Fibroblast of lung (primary cell): ENCODE results near the gene SCRN2.

Source experiments
- EZH2 ChIP-seq: IDR thresholded peaks from 2 replicates; pipeline ENCODE4 v1.5.1; 2012; ENCODE audit warnings: low read length, control low read depth, mild to moderate bottlenecking; ENCODE audit errors: missing control alignments
- TF ChIP-seq, protein P1 (sequence below), 2 donors: IDR thresholded peaks in 1 of 2; conservative IDR thresholded peaks in 1 of 2; 1 replicate in 1 of 2; 2 replicates in 1 of 2; pipeline ENCODE4 v1.5.1; 2011 to 2012; ENCODE audit warnings: low read length in 2 of 2, control low read depth in 1 of 2, inconsistent platforms in 1 of 2, low read depth in 1 of 2, mild to moderate bottlenecking in 1 of 2

DNA sequence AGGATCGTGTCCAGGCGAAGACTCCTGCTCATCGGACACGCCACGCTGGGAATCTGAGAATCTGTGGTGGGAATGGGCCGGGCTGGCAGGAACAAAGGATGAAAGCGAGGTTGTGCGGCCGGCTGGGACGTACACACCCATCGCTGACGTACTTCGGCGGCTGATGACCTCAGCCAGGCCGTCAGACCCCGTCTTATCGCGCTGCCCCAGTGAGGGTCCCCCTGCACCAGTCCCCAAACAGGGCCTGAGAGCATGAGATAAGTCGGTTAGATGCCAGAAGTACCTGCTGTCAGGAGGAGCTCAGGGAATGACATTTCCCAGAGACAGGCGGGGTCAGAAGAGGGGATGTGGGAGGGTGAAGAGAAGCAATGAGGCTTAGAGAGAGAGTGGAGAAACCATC is 25.9 kb upstream of the SCRN2 start:
- TF ChIP-seq, protein P1, sequence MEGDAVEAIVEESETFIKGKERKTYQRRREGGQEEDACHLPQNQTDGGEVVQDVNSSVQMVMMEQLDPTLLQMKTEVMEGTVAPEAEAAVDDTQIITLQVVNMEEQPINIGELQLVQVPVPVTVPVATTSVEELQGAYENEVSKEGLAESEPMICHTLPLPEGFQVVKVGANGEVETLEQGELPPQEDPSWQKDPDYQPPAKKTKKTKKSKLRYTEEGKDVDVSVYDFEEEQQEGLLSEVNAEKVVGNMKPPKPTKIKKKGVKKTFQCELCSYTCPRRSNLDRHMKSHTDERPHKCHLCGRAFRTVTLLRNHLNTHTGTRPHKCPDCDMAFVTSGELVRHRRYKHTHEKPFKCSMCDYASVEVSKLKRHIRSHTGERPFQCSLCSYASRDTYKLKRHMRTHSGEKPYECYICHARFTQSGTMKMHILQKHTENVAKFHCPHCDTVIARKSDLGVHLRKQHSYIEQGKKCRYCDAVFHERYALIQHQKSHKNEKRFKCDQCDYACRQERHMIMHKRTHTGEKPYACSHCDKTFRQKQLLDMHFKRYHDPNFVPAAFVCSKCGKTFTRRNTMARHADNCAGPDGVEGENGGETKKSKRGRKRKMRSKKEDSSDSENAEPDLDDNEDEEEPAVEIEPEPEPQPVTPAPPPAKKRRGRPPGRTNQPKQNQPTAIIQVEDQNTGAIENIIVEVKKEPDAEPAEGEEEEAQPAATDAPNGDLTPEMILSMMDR (conservative IDR thresholded peaks at IDR 0.05 in 1 of 2, IDR thresholded peaks at IDR 0.05 in 1 of 2; ENCODE audit: low read depth in 1 of 2, low read length in 2 of 2) = no peak
- no peak for TF ChIP-seq EZH2
